Measurements from ENCODE around the gene CAMK1.
A peak's percentile ranks its signal among the peaks of the same experiment; 100 is the strongest.

The CAMK1 gene

DNA sequence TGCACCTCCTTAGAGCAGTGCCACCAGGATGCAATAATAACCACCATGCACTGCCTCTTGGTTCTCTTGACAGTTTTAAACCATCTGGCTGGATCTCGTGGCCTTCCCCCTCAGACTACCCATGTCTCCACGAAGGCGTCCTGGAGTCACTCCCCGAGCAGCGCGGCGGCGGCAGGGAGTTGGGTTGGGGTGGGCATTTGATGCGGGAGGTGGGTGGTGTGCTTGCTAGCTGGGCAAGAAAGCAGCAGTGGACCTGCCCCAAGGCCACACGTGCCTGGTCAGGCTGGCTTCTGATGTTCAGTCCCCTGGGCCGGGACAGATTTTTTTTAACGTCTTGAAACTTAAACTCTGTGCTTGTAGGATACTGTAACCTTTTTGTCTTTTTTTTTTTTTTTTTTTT, 36.4 kb upstream of the CAMK1 start:
- no peak overlapping the region for H3K4me3 ChIP-seq (ENCODE audit: low read depth, low read length)
- no peak for DNase-seq (ENCODE audit: low read depth)
- no peak for TF ChIP-seq CTCF (IDR thresholded peaks at IDR 0.05; ENCODE audit: low read depth, low read length, missing control alignments)

DNA sequence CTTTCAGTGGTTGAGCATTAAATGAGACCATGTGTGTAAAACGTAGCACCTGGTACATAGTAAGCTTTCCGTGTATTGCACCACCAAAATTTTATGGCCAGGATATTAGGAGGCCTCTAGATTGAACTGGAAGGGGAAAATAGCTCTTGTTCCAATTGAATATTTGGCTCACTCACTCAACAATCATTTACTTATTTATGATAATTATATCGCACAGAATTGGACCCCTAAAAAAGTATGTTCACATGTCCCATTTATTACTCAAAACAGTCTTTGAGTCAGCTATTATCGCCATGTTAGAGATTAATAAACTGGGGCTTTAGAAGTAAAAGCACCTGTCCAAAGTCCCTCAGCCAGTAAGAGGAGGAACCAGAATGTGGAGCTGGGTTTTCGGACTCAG, 35.2 kb upstream of the CAMK1 start:
- no peak for TF ChIP-seq CTCF (IDR thresholded peaks at IDR 0.05; ENCODE audit: low read depth, low read length, missing control alignments)

DNA sequence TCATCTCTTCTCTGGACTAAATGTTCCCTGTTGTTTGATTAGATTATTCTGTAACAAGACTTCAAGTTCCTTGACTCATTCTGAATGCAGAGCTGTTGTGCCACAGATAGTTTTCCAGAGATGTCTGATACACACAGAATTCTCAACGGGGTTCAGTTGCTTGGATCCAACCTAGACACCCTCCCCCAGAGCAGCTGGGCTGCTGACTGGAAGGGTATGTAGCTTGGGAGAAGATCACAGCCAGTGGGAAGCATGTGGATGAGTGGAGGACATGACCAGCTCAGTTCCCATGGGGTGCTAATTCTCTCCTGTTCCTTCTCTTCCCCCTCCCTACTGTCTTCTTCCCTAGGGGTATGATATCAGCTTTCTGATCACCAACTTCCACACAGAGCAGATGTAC, 33.7 kb upstream of the CAMK1 start:
- DNase-seq (ENCODE audit: low read depth) = no peak
- no peak for TF ChIP-seq CTCF (IDR thresholded peaks at IDR 0.05; ENCODE audit: low read depth, low read length, missing control alignments)
- no peak overlapping the region for H3K4me3 ChIP-seq (ENCODE audit: low read depth, low read length)

More for the DNA sequence above, 35.2 kb upstream of the CAMK1 start:
- no peak overlapping the region for H3K4me3 ChIP-seq (ENCODE audit: low read depth, low read length)
- no peak for DNase-seq (ENCODE audit: low read depth)

DNA sequence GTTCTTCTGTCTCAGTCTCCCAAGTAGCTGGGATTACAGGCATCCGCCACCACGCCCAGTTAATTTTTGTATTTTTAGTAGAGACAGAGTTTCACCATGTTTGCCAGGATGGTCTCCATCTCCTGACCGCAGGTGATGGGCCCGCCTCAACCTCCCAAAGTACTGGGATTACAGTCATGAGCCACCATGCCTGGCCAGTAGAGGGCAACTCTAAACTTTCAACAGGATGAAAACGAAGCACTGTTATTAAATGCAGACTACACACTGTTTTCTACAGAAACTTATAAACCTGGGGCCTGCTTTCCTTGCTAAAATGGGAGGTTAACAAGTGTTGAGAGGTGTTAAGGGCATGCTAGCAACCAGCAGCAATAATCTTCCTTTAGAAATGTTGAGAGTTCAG, 30.8 kb upstream of the CAMK1 start:
- H3K4me3 ChIP-seq (ENCODE audit: low read depth, low read length) = no peak overlapping the region
- no peak for DNase-seq (ENCODE audit: low read depth)
- peak; percentile 36 for TF ChIP-seq CTCF (IDR thresholded peaks at IDR 0.05; ENCODE audit: low read depth, low read length, missing control alignments)

DNA sequence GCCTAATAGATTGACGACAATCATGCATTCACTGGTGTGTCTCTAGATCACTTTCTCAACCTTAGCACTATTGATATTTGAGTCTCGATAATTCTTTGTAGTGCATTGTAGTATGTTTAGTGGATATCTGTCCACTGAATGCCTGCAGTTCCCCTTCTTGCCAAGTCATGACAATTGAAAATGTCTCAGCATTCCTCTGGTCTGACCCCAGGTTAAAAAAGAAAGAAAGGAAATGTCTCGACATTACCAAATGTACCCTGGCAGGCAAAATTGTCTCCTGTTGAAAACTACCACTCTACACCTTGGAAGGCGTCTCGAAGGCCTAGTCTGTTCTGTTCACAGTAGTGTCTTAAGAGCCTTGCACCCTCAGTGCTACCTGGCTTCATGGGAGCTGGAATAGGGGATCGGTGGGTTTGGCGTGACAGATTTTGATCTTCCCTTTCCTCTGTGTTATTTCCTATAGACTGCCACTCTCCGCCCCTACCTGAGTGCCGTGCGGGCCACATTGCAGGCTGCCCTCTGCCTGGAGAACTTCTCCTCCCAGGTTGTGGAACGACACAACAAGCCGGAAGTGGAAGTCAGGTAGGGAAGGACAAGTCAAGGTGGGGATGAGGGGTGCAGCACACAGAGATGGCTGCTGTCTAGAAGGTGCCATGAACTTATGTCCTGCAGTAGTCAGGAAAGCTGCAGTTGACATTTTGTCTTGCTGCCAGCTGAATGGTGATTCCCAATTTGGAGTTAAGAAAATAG, 27.6 kb upstream of the CAMK1 start:
- no peak for TF ChIP-seq CTCF (IDR thresholded peaks at IDR 0.05; ENCODE audit: low read depth, low read length, missing control alignments)
- no peak overlapping the region for H3K4me3 ChIP-seq (ENCODE audit: low read depth, low read length)
- DNase-seq (ENCODE audit: low read depth) = no peak

DNA sequence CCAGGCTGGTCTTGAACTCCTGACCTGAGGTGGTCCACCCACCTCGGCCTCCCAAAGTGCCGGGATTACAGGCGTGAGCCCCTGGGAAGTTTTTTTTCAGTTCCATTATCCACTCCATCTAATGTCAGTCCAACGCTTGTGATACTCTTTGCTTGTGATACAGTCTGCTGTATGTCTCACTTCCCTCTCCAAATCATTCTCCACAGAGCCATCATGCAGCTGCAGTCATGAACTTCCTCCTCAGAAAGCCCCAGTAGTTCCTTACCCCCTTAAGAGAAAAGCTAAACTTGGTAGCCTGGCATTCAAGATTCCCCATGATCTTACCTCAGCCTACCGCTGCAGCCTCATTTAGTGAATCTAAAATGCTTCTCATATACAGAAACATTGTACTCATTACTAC, 25.5 kb upstream of the CAMK1 start:
- TF ChIP-seq CTCF (IDR thresholded peaks at IDR 0.05; ENCODE audit: low read depth, low read length, missing control alignments) = no peak
- DNase-seq (ENCODE audit: low read depth) = no peak
- no peak overlapping the region; the same call in 1 of the 2 replicates for H3K4me3 ChIP-seq (ENCODE audit: low read depth, low read length)

GRCh38 chr3:9794400-9794799, 24.7 kb upstream of the CAMK1 start:
- peak overlapping the region; percentile 64 for H3K4me3 ChIP-seq (ENCODE audit: low read depth, low read length)
- no peak for TF ChIP-seq CTCF (IDR thresholded peaks at IDR 0.05; ENCODE audit: low read depth, low read length, missing control alignments)
- DNase-seq (ENCODE audit: low read depth) = no peak
